Nephron progenitor cell (in vitro differentiated cells): Measurements from ENCODE around the gene HSPG2.

Experiments used
- DNase-seq: peaks from one replicate; pipeline ENCODE4 v3.0.0; 2021
- H3K27ac Mint-ChIP-seq: 2 replicates; pipeline ENCODE4 v1.8.0; 2021; ENCODE audit warnings: mild to moderate bottlenecking, moderate library complexity, mixed read lengths
- H3K27me3 Mint-ChIP-seq: 2 replicates; pipeline ENCODE4 v1.8.0; 2021; ENCODE audit warnings: mild to moderate bottlenecking, low read depth, mixed read lengths; ENCODE audit not compliant: poor library complexity
- H3K36me3 Mint-ChIP-seq: 2 replicates; pipeline ENCODE4 v1.8.0; 2021; ENCODE audit warnings: low read depth, mixed read lengths
- H3K4me1 Mint-ChIP-seq: 2 replicates; pipeline ENCODE4 v1.8.0; 2021; ENCODE audit warnings: mixed read lengths
- H3K4me3 Mint-ChIP-seq: 2 replicates; pipeline ENCODE4 v1.8.0; 2021; ENCODE audit warnings: mild to moderate bottlenecking, moderate library complexity, mixed read lengths
- H3K9me3 Mint-ChIP-seq: 2 replicates; pipeline ENCODE4 v1.8.0; 2021; ENCODE audit warnings: mild to moderate bottlenecking, moderate library complexity, mixed read lengths
- TF ChIP-seq, protein P1 (sequence below): fragments of 200-600 bp; sonication (generic); IDR thresholded peaks from 2 replicates; pipeline ENCODE4 v1.5.0; 2021; ENCODE audit warnings: antibody characterized with exemption

Gene HSPG2

DNA sequence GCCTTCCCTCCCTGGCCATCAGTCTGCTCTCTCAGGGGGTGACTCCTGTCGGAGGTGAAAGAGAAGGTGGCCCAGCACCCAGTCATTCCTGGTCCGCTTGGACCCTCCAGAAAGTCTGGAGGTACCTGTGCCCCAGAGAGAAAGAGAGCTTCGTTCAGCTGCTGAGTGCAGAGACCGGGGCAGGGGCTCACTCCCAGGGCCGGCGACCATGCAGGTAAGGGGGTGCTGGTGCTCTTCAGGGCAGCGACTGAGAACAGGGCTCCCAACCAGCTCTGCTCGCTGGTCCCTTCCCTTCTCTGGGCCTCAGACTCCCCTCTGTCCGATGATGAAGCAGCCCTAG lies 30.1 kb downstream of the HSPG2 start:
- Mint-ChIP-seq H3K4me1 (peaks cover 72% of the 10 kb centered on the region), H3K27ac (no peak overlapping the region)

DNA sequence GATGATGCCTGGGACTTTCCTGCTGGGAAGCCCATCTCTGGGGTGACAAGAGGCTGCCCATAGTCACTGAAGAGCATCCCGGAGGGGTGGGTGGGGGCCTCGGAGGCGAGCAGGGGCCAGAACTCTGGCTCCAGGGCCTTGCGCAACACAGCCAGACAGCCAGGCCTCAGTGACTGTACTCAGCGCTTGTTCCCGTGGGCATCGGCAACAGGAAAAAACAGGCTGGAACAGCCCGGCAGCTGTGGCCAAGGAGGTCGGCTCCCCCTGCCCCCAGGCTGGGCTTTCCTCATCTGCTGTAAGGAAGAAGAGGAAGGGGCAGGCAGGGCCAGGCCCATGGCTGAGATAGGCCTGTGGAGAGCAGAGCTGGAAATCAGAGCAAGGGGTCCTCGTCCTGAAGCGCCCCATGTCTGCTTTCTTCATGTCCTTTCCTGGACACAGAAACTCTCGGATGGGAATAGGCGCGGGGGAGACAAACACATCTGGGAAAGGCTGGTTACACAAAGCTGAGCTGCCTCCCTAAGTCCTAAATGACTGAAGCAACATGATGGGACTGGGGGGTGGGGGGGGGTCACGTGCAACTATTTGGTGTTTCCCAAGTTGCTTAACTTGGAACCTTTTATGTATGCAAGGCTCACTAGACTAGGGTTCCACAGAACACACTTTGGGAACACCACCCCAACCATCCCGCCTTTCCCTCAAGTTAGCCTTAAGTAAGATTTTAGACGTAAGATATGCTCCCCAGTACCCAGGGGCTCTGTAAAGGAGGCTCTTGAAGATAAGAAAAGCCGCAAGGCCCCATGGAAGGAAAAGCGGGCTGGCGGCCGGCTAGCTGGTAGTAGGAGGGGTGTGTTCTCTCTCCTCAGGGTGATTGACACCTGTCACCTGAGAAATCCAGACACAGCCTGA lies 30.7 kb downstream of the HSPG2 start:
- H3K4me1 Mint-ChIP-seq, result peaks cover 72% of the 10 kb centered on the region
- H3K9me3 Mint-ChIP-seq, result no peaks in the 10 kb centered on the region
- H3K4me3 Mint-ChIP-seq, result no peak overlapping the region
- no peaks in the 10 kb centered on the region for H3K36me3 Mint-ChIP-seq
- H3K27ac Mint-ChIP-seq, result no peak overlapping the region
- no peak for DNase-seq
- no peaks in the 10 kb centered on the region for H3K27me3 Mint-ChIP-seq
- TF ChIP-seq, protein P1, sequence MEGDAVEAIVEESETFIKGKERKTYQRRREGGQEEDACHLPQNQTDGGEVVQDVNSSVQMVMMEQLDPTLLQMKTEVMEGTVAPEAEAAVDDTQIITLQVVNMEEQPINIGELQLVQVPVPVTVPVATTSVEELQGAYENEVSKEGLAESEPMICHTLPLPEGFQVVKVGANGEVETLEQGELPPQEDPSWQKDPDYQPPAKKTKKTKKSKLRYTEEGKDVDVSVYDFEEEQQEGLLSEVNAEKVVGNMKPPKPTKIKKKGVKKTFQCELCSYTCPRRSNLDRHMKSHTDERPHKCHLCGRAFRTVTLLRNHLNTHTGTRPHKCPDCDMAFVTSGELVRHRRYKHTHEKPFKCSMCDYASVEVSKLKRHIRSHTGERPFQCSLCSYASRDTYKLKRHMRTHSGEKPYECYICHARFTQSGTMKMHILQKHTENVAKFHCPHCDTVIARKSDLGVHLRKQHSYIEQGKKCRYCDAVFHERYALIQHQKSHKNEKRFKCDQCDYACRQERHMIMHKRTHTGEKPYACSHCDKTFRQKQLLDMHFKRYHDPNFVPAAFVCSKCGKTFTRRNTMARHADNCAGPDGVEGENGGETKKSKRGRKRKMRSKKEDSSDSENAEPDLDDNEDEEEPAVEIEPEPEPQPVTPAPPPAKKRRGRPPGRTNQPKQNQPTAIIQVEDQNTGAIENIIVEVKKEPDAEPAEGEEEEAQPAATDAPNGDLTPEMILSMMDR, result no peak

More for the DNA sequence above, 30.1 kb downstream of the HSPG2 start:
- H3K27me3 Mint-ChIP-seq, result no peaks in the 10 kb centered on the region
- H3K36me3 Mint-ChIP-seq, result no peaks in the 10 kb centered on the region
- no peak overlapping the region for H3K4me3 Mint-ChIP-seq
- TF ChIP-seq, protein P1, result no peak
- DNase-seq, result no peak
- H3K9me3 Mint-ChIP-seq, result no peaks in the 10 kb centered on the region

DNA sequence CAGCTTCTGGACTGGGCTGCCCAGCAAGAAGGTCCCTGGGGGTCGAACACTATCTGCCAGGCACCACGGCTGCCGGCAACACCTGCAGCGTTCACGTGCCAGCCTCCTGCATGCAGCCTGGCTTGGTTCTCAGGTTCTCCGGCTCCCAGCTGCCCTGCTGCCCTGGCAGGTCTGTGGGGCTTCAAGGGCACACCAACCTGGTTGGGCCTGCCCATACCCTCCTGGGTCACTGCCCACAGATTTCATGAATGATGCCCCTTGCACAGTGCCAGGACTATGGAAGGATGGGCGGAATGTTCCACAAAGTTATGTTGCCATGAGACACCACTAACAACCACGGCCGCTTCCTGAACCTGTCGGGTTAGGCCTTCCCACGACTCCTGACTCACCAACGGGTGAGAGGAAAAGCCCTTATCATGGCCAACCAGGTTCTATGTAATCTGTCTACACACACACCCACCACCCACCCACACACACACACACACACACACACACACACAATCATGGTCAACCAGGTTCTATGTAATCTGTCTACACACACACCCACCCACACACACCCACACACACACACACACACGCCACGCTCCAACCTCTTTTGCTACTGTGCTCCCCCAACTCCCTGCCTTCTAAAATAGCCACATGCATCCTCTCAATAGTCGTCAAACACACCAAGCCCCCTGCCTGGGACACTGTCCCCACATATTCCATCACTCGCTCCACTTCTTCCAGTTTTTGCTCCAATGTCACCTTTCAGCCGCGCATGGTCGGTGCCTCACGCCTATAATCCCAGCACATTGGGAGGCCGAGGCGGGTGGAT lies 32.2 kb downstream of the HSPG2 start:
- Mint-ChIP-seq H3K4me3 (no peak overlapping the region), H3K36me3 (no peaks in the 10 kb centered on the region), H3K4me1 (peaks cover 73% of the 10 kb centered on the region), H3K27ac (peak overlapping the region; percentile 94), H3K9me3 (no peaks in the 10 kb centered on the region), H3K27me3 (no peaks in the 10 kb centered on the region)
- TF ChIP-seq, protein P1, result no peak
- DNase-seq, result no peak

DNA sequence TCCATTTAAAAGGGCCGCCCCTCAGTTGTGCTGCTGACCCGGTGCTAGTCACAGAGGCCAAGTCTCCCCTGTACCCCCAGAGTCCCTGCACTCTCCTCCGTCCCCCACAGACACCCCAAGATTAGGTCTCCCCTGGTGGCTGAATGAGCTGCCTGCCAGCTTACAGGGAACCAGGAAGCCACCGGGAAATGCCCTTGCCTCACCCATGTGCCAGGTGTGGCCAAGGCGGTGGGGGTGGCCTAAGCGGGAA lies 32.7 kb downstream of the HSPG2 start:
- TF ChIP-seq, protein P1, result no peak
- Mint-ChIP-seq H3K4me1 (peaks cover 73% of the 10 kb centered on the region), H3K27ac (no peak overlapping the region), H3K27me3 (no peaks in the 10 kb centered on the region), H3K9me3 (no peaks in the 10 kb centered on the region), H3K36me3 (no peaks in the 10 kb centered on the region), H3K4me3 (no peak overlapping the region)
- no peak for DNase-seq

DNA sequence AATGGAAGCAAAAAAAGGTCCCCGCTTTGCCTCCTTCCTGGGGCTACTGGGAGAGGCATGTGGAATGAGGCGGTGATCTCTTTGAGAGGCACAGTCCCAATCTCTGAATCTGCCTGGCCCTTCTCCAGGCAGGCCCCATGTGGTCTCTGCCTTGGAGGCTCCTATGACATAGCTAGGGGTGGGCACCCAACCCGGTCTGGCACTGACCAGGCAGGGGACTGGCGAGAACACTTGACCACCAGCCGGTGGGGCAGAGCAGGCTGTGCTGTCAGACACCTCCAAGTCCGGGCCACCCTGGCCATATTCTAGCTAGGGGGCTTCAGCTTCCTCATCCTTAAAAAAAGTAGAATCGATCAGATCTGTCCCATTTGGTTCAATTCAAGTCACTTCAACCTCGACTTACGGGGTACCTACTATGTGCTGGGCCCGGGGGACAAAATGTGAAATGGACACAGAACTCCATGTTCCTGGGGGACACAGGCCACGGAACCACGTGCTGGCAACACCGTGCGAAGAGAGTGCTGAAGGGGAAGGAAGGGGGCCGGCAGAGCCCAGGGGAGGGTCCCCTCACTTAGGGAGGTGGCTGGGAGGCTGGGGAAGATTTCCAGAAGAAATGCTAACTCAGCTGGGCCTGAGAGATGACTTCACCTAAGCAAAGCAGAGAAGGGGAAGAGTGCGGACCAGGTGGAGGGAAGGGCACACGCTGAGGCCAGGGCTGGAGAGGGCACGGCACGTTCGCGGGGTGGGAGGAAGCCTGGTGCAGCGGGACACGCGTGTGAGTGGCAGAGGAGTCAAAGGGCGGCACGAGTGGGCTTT lies 33.3 kb downstream of the HSPG2 start:
- Mint-ChIP-seq H3K27me3 (peaks cover under 1% of the 10 kb centered on the region), H3K9me3 (no peaks in the 10 kb centered on the region), H3K36me3 (no peaks in the 10 kb centered on the region), H3K4me3 (no peak overlapping the region), H3K27ac (peak overlapping the region; percentile 61), H3K4me1 (peaks cover 75% of the 10 kb centered on the region)
- DNase-seq, result no peak
- TF ChIP-seq, protein P1, result no peak
